Measurements from ENCODE around the gene RPS26. TPM values are rescaled to one million over a fixed set of nuclear protein-coding genes. Genes with fewer than 3 reads are reported as not detected.
"Not testable (repeated sequence)": the region's sequence is repeated elsewhere in the genome, so short reads cannot be mapped to it uniquely, and the experiment has no call there.

Gene RPS26
- total RNA-seq, 4 donors from 2014 or later = 564 to 1,937 (median 779) TPM

- peaks cover 0 to 19% (median 0%) of the 10 kb centered on the region in 3 donors for H3K36me3 ChIP-seq
- peak overlapping the region; percentile 50 to 84 (median 72) for H3K27ac ChIP-seq
- TF ChIP-seq POLR2A (IDR thresholded peaks at IDR 0.05) = no peak
- TF ChIP-seq CTCF (IDR thresholded peaks at IDR 0.05) = no peak
- peak overlapping the region; percentile 26 to 75 (median 58) for H3K4me3 ChIP-seq
- H3K27me3 ChIP-seq = no peaks in the 10 kb centered on the region
- H3K4me1 ChIP-seq = peaks cover 0 to 34% (median 0%) of the 10 kb centered on the region in 4 donors
- no peaks in the 10 kb centered on the region for H3K9me3 ChIP-seq
- no peak for DNase-seq
Observed at GRCh38 chr12:55997535-55997859, 44.2 kb upstream of the RPS26 start.

DNA sequence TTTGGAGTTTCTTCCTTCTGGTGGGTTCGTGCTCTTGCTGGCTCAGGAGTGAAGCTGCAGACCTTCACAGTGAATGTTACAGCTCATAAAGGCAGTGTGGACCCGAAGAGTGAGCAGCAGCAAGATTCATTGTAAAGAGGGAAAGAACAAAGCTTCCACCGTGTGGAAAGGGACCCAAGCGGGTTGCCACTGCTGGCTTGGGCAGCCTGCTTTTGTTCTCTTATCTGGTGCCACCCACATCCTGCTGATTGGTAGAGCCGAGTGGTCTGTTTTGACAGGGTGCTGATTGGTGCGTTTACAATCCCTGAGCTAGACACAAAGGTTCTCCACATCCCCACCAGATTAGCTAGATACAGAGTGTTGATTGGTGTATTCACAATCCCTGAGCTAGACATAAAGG lies 42.2 kb upstream of the RPS26 start:
- H3K27me3 ChIP-seq, H3K4me3 ChIP-seq, DNase-seq, H3K27ac ChIP-seq, H3K9me3 ChIP-seq: not testable (repeated sequence)
- Histone ChIP-seq H3K36me3 (peaks cover 0 to 15% (median 0%) of the 10 kb centered on the region in 3 donors), H3K4me1 (peaks cover 0 to 34% (median 0%) of the 10 kb centered on the region in 4 donors)

DNA sequence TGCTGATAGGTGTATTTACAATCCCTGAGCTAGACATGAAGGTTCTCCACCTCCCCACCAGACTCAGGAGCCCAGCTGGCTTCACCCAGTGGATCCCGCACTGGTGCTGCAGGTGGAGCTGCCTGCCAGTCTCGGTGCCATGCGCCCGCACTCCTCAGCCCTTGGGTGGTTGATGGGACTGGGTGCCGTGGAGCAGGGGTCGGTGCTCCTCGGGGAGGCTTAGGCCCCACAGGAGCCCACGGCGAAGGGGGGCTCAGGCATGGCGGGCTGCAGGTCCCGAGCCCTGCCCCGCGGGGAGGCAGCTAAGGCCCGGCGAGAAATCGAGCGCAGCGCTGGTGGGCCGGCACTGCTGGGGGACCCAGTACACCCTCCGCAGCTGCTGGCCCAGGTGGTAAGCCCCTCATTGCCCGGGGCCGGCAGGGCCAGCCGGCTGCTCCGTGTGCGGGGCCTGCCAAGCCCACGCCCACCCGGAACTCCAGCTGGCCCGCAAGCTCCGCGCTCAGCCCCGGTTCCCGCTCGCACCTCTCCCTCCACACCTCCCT lies 41.6 kb upstream of the RPS26 start:
- H3K36me3 ChIP-seq = peaks cover 0 to 15% (median 0%) of the 10 kb centered on the region in 3 donors
- H3K4me3 ChIP-seq, H3K27me3 ChIP-seq, DNase-seq, H3K27ac ChIP-seq, H3K9me3 ChIP-seq: not testable (repeated sequence)
- peaks cover 0 to 34% (median 0%) of the 10 kb centered on the region in 4 donors for H3K4me1 ChIP-seq

GRCh38 chr12:56001487-56002100 lies 40.1 kb upstream of the RPS26 start:
- no peak for DNase-seq
- peak overlapping the region in 2 of 4 donors; percentile 30 to 57 for H3K27ac ChIP-seq
- H3K4me1 ChIP-seq = peaks cover 0 to 29% (median 0%) of the 10 kb centered on the region in 4 donors
- H3K27me3 ChIP-seq = no peaks in the 10 kb centered on the region
- peaks cover 0 to 15% (median 0%) of the 10 kb centered on the region in 3 donors for H3K36me3 ChIP-seq
- TF ChIP-seq POLR2A (IDR thresholded peaks at IDR 0.05) (no peak), CTCF (IDR thresholded peaks at IDR 0.05) (no peak)
- no peaks in the 10 kb centered on the region for H3K9me3 ChIP-seq
- H3K4me3 ChIP-seq = no peak overlapping the region

- DNase-seq, H3K4me3 ChIP-seq, H3K27ac ChIP-seq, H3K9me3 ChIP-seq, H3K27me3 ChIP-seq: not testable (repeated sequence)
- Histone ChIP-seq H3K36me3 (peaks cover 0 to 15% (median 0%) of the 10 kb centered on the region in 3 donors), H3K4me1 (peaks cover 0 to 32% (median 0%) of the 10 kb centered on the region in 4 donors)
Observed at GRCh38 chr12:56003376-56003775, 38.3 kb upstream of the RPS26 start.

- no peaks in the 10 kb centered on the region for H3K9me3 ChIP-seq
- no peak overlapping the region for H3K4me3 ChIP-seq
- no peak for TF ChIP-seq POLR2A (IDR thresholded peaks at IDR 0.05)
- no peak for TF ChIP-seq CTCF (IDR thresholded peaks at IDR 0.05)
- no peaks in the 10 kb centered on the region for H3K27me3 ChIP-seq
- no peak overlapping the region for H3K27ac ChIP-seq
- no peak for DNase-seq
- peaks cover 0 to 15% (median 0%) of the 10 kb centered on the region in 3 donors for H3K36me3 ChIP-seq
- peaks cover 0 to 27% (median 0%) of the 10 kb centered on the region in 4 donors for H3K4me1 ChIP-seq
Observed at GRCh38 chr12:56004211-56004610, 37.5 kb upstream of the RPS26 start.

All from Peyer's patch (tissue), 4 donors.